GM18868 (cell line): ENCODE data around the gene RRAGC.
"Not testable (repeated sequence)": the region's sequence is repeated elsewhere in the genome, so short reads cannot be mapped to it uniquely, and the experiment has no call there.

Experiments
- ATAC-seq: cut with Tn5 transposase; IDR thresholded peaks from one replicate; pipeline ENCODE4 v1.9.1; 2021; ENCODE audit warnings: mild to moderate bottlenecking, moderate library complexity; ENCODE audit not compliant: unreplicated experiment

The RRAGC gene

DNA sequence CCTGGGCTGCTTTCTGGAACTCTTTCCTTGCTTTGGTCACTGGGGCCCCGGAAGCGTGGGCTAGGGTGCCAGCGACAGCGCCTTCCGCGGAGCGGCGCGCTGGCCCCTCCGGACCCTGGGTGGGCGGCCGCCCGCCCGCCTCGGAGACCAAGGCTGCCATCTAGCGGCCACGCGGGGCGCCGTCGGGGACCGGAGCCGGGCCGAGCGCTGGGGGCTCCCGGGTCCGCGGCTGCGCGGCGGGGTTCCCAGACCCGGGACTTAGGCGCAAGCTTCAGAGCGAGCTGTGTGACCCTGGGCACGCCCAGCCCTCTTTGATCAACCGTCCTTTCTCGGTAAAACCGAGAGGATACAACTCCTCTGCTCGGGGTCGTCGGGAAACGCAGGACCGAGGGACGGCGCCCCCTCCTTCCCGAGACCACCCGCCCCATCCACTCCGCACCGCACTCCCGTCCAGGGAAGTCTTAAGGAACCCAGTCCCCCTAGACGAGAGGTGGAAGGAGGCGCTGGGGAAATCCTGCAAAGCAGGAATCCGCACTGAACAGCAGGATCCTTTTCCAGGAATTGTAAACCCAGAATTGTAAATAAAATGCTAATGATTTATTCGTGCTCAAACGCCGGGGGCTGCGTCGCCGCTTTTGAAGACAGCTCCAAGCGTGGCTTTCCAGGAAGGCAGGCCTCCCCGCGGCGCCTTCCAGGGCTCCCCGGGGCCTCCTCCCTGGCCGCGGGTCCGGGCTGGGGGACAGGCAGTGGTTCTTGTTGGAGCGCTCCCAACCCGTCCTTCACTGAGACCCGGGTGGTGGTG, 41.2 kb downstream of the RRAGC start:
- ATAC-seq: no peak

DNA sequence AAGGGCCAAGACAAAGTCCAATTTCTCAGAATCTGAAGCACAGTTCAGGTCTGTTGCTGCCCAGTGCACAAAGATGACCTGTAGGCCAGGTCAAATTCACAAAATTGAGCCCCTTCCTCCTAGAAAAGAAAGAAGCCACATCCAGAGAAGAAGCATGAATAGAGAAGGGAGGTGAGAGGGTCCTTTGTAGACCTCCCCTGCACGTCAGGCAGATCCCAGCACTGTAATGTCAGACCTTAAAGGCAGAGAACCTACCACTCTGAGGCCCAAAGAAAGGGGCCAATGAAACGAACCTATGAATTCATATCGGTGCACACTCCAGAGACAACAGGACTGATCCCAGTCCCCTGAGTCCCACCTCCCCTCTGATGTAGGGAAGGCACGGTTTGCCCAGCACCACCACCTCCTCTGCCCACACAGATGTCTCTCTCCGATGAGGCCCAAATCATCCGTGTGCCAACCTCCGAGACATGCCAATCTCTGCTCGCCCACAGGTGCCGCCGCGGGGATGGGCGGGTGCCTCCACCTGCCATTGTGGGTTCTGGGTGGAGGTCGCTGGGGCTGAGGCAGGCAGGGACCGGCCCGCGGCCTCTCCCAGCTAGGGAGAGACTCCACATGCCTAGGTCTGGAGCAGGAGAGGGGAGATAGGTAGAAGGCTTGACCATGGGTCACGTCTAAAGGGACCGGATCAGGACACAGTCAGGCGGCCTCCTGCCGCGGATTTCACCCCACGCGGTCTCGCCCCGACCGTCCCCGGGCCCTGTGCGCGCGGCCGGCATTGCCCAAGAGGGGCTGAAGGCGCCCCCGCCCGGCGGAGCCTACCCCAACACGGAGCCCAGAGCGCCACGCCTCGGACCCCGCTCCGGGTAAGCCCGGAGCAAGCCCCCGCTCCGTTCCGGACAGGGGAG, 42.1 kb downstream of the RRAGC start:
- ATAC-seq: no peak

DNA sequence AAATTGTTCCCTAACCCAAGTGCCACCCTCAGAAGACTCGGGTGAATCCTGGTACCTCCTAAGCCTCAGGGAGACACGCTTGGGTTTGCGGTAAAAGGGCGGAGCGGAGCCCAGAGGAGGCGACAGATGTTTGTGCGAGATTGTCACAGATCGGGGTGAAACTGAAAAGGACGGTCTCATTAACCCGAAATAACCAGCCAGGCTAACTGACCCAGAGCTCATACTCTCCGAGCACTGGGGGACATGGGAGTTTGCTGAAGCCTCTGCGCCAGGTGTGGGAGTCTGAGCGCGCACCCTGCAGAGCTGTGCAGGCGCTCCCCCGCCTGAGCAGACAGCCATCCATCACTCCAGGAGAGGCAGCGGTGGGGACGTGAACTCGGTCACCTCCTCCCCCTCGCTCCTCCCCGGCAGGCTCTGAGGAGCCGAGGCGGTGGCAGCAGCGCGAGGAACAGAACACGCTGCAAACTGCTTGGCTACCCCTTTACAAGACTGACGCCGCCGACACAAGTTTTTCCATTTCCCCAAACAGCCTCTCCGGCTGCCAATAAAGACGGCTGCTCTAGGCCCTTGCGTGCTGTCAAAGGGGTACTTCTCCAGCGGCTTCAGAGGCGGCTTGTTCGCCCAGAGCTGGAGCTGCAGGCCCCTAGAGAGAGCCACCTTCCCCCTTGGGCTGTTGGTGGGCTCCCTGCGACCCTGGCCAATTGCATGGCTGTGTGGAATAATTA, 43.5 kb downstream of the RRAGC start:
- ATAC-seq: peak; percentile 81

DNA sequence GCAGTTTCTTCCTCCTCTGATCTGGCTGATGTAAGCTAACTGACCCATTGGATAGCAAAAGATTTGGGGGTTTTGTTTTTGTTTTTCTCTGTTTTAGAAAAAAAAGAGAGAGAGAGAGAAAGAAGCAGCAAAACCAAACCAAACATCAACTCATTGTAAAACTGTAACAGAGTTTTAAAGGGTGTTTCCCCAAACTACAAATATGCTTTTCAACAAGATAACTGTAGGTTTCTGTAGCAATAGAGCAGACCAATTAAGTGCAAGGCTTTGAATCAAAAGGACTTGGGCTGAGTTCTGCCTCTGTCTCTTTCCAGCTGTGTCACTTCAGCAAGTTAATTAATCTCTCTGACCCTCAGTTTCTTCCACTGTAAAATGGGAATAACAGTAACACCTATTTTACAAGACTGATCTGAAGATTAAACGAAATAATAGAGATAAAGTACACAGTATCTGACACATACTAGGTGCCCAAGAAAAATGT, 44.5 kb downstream of the RRAGC start:
- no peak for ATAC-seq

DNA sequence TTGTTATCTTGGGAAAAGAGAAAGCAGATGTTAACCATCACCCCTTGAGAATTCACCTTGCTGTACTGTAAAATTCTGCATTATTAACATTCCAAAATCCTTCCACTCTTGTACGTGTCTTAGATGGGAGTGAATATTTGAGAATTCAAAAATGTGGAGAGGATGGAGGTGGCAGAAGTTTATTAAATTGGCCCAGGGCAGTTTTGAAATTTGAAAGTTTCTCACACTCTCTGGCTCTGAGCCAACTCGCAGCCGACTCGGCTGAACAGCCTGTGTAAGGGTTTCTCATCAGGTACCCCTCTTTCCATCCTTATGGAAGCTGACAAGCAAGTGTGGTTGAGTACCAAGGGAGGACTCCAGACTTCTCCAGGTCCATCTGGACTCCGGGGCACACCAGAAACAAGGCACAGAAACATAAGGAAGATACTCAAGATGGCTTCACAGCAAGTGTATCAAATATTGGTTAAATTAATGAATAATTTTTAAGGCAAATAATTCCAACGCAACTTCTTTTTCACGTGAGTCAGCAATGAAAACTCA, 45.1 kb downstream of the RRAGC start:
- no peak for ATAC-seq

DNA sequence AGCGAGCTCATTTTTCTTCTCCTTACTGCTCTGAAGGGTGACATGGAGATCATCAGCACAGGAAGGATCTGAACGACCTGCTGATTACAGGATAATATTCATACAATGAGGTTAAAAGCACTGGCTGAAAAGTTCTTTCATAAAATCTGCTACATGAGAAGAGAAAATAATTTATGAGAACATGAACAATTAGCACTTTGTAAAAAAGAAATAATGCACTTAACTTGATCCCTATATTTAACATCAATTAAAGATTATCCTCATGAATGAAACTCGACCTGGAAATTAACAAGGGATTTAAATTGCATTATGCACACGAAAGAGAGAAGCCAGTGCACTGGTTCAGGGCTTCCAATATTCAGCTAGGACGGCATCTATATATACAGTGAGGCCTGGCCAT, 46.6 kb downstream of the RRAGC start:
- no peak for ATAC-seq

DNA sequence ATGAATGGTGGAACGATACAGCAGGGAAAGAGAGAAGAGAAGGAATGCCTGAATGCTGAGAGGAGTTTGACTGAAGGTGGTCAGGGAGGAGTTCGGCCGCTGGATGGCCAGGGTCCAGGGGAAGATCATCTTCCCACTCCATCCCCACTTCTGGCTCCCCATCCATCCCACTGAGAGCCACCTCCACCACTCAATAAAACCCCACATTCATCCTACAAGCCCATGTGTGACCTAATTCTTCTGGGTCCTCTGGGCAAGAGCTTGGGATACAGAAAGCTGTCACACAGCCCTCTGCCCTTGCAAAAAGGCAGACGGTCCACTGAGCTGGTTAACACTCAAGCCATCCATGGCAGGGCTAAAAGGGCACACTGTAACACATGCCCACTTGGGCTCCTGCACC, 48.1 kb downstream of the RRAGC start:
- ATAC-seq: not testable (repeated sequence)

DNA sequence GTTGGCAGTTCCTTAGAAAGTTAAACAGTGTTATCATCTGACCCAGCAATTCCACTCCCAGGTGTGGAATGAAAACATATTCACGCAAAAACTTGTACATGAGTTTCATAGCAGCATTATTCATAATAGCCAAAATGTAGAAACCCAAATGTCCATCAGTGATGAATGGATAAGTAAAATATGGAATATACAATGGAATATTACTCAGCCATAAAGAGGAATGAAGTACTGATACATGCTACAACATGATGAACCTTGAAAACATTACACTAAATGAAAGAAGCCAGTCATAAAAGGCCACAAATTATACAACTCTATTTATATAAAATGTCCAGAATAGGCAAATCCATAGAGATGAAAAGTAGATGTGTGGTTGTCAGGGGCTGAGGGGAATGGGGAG, 53.5 kb downstream of the RRAGC start:
- no peak for ATAC-seq

DNA sequence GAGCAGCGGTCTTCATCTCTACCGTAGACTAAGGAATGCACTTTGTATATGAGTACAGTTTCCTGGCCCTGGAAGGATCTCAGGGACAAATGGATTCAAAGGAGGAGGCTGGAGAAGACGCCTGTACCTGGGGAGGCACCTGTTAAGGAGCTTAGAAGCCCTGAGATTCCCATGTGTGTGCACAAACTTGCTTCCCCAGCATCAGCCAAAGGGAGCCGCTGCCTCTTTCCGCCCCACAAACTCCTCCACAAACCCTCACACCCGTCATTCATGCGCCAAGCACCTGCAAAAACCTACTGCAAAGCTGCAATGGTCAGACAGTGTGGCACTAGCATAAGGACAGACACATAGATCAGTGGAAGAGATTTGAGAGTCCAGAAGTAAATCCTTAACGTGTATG, 54.5 kb downstream of the RRAGC start:
- ATAC-seq: no peak

DNA sequence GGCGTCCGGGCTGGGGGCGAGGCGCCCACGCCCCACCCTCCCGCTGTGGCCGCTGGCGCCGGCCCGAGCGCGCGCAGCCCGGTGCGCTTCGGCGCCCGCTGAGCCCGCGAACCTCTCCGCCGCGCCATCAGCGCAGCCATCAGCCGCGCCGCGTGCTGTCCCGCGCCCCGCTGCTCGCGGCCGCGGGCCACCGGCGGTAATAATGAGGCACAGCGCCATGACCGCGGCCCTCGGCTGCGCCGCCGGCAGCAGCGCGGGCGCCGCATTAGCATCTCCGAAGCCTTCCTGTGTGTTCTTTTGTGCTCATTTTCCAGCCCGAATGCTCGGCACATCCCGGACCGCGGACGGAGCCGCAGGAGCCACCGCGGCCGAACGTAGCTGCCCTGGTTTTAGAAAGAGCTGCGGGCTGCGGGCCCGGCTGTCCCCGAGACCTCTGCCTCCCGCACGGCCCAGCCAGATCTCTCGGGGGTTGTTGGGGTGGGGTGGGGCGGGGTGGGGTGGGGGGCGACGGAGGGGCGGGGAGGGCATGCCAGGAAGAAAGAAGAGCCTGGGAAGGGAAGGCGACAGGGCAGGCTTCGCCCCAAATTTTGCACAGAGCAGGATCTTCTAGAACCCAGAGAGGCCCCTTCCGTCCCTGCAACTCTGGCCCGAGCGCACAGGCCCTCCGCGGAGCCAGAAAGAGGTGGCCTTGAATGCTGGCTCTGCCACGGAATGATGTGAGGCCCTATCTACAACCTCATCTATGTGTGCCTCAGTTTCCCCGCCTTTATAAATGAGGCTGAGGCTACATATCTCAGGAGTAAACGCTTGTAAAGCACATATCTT, 55.3 kb downstream of the RRAGC start:
- ATAC-seq: no peak

DNA sequence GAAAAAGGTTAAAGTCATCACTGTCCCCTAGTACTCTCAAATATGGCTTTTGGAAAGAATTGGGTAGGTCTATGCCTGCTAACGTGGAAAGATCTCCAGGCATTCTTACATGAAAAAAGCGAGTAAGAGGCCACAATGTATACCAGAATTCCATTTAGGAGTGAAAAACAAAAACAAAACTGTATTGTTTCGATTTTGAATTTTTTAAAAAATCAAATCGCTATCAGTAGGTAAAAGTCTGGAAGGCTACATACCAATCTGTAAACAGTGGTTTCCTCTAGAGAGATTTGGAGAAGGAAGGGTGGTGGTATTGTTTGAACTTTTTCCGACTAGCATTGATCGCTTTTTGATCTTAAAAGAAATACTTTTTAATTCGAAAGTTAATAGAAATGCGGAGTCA, 55.9 kb downstream of the RRAGC start:
- no peak for ATAC-seq

DNA sequence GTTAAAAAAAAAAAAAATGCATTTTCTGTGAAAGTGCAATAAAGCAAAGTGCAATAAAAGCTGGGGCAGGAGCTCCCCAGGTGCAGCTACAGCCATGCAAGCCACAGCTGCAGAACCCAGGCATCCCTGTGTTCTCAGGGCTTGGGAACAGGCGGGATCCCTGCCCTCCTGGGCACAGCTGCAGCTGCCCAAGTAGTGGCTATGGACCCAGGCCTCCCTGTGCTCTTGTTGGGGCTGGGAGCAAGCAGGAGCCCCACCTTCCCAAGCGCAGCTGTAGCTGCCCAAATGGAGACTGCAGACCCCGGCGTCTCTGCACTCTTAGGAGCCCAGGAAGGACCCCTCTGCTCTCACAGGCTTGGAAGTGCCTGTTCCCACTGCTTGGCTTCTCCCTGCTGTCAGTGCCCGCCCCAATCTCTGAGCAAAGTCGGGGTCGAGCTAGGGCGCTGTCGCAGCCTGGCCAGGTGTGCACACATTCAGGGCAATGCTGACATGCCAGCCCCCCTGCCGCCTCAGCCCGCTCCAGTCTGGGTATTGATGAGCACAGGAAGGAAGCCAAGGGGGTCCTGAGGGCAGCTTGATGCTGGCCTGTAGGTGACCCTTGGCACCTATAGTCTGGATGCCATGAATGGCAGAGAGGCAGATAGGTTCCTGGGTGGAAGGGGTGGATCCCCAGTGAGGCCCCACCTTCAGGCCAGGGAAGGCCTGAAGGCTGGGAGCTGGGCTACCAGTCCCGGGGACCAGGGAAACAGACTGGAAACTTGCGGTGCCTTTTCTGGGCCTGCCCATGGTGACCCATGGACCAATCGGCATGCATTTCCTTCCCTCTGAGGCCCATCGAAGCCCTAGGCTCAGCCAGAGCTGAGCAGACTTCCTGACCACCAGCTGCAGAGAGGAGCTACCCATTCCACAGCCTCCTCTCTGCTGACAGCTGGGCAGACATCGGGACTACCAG, 58.6 kb downstream of the RRAGC start:
- ATAC-seq: no peak

DNA sequence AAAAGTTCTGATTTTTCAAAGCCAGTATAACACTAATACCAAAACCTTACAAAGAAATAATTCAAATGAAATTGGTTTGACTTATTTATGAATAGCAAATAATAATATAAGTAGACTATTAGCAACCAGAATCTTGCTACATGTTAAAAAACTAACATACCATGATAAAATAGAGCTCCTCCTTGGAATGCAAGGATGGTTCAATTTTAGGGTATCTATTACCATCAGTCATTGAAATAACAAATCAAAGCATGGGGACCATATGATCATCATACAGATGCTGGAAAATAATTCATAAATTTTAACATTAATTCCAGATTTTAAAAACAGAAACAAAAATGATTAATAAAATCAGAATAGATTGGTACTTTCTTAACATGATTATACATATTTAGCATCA, 66.3 kb downstream of the RRAGC start:
- ATAC-seq: no peak

DNA sequence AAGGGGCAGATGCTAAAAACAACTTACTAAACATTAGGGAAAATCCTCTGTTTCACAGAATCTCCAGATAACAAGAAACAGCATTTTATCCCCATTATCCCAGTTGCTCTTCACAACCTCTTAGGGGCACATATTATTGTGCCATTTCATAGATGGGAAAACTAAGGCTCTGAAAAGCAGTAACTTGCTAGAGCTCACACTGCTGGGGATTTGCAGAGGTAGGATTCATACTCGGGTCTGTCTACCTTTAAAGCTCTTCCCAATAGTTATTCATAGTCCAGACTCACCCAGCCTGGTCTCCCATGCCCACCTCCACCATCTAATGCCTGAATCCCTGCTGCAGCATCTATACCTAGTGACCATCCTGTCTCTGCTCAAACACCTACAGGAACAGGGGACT, 67.7 kb downstream of the RRAGC start:
- ATAC-seq: no peak

DNA sequence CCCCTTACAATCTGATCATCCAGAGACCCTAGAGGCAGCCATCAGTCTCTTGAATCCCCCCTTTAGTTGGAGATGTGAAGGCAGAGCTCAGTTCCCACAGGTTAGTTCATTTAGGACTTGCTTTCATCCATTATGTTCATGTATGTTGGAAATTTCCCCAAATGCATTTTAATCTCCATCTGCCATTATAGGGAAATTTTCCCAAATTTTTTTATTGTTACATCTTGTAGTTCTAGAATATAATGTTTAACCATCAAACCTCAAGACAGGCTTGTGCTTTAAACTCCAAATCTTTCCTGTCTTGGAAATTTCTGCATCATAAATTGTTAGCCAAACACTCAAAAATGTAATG, 68.4 kb downstream of the RRAGC start:
- ATAC-seq: no peak

DNA sequence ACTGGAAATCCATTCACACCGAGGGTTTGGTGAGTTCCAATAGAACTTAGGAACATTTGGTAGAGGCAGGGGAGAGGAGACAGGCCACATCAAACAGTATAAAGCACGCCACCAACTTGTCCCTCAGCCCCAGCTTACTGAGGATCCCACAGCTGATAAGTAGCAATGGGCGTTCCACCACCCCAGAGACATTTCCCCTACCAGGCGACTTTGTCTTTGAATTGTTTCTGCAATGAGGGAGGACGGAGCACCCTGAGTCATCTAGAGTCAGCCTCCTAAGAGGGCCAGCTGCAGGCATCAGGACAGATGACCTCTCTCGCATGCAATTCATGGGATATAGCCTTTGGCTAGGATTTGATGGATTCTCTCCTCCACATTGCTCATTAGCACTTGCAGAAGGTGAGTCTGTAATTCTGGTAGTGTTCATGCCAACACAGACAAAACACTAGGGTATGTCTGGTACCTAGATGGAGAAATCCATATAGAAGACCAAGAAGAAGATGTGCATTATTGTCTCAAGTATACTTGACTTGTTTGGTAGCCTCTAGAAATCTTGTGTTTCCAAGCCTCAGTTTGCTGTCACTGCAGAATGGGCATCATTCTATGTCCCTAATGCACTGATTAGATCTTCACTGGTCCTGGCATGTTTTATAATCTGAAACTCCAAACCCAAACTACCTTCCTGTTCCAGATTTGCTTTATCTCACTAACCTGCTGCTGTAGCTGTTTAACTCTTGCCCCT, 69.0 kb downstream of the RRAGC start:
- no peak for ATAC-seq

DNA sequence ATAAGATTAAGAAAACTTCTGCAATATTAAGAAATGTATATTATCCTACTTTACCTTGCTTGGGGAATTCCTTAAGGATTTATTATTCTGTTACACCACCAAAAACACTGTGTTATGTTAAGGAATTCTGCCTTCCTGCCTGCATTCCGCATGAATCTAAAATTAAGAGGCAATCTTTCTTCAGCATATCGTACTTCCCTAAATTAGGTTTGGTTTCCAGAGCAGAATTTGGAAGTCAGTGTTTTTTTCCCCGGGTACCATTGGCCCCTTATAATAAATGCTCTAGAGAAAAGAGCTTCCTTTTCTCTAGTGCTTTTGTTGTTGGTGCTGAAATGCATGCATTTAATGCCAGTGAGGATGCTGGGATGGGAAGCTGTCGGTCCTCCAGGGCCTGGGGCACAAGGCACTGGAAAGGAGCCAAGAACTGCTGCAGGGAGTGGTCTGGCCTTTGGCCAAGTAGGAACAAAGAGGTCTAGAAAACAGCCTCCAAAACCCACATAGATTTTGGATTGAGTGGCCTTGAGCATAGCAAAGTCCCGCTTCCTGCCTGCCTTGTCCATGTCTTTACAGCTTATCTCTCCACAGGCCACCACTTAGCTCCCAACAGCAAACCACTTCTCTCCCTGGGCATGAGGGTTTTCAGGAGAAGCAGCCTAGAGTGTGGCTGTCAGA, 69.9 kb downstream of the RRAGC start:
- no peak for ATAC-seq
